OCI-LY1 (cell line): ENCODE measurements around the gene NELL1.

Experiments used
- CTCF ChIP-seq: fragments of 200-600 bp; sonication (generic), shearing (Covaris generic); IDR thresholded peaks from 2 replicates; pipeline ENCODE4 v1.5.1; 2017; ENCODE audit warnings: mild to moderate bottlenecking, antibody characterized with exemption, low read length, moderate library complexity, mixed read lengths
- EZH2 ChIP-seq: fragments of 200-600 bp; sonication (generic), shearing (Covaris generic); IDR thresholded peaks from 2 replicates; pipeline ENCODE4 v1.8.0; 2017; ENCODE audit warnings: borderline replicate concordance, mixed run types, mild to moderate bottlenecking, antibody characterized with exemption, low read length, moderate library complexity, mixed read lengths

GRCh38 chr11:21018248-21018647 lies 348.9 kb downstream of the NELL1 start:
- TF ChIP-seq CTCF (no peak), EZH2 (no peak)
